Heart right ventricle (tissue), 16 donors: ENCODE results near the gene SULF2. TPM values are rescaled to one million over a fixed set of nuclear protein-coding genes. Genes with fewer than 3 reads are reported as not detected.

Source experiments
- ATAC-seq, 8 donors: fragments of 200-7000 bp; cut with Tn5 transposase; one replicate each; pipeline ENCODE4 v1.9.1; 2020; ENCODE audit warnings: mild to moderate bottlenecking in 8 of 8, moderate library complexity in 8 of 8, moderate number of reproducible peaks in 1 of 8
- DNase-seq, 2 donors: peaks; one replicate each; pipeline ENCODE4 v3.0.0-alpha.2; 2020
- H3K27ac ChIP-seq, 10 donors: fragments of 200-600 bp; sonication (generic) in 2 of 10; one replicate each; pipeline versions ENCODE4 v1.5.0 to v1.8.0; 2020 to 2022; ENCODE audit warnings: mild to moderate bottlenecking in 3 of 10
- H3K27me3 ChIP-seq, 7 donors: fragments of 200-600 bp; one replicate each; pipeline ENCODE4 v1.8.0; 2021 to 2022; ENCODE audit warnings: mild to moderate bottlenecking in 2 of 7
- H3K36me3 ChIP-seq, 9 donors: fragments of 200-600 bp; sonication (generic) in 1 of 9; one replicate each; pipeline versions ENCODE4 v1.5.0 to v1.8.0; 2020 to 2022; ENCODE audit warnings: mild to moderate bottlenecking in 2 of 9
- H3K4me1 ChIP-seq, 9 donors: fragments of 200-600 bp; sonication (generic) in 1 of 9; one replicate each; pipeline versions ENCODE4 v1.5.0 to v1.8.0; 2020 to 2022; ENCODE audit warnings: mild to moderate bottlenecking in 4 of 9
- H3K4me3 ChIP-seq, 10 donors: fragments of 200-600 bp; sonication (generic) in 2 of 10; one replicate each; pipeline versions ENCODE4 v1.5.0 to v1.8.0; 2020 to 2022; ENCODE audit warnings: mild to moderate bottlenecking in 7 of 10, moderate library complexity in 2 of 10
- H3K9me3 ChIP-seq, 11 donors: fragments of 200-600 bp in 10 of 11; sonication (generic) in 2 of 11; one replicate each; pipeline versions ENCODE4 v1.5.0 to v1.8.0; 2013 to 2022; ENCODE audit warnings: mild to moderate bottlenecking in 2 of 11, control low read depth in 1 of 11, moderate library complexity in 1 of 11
- WGBS, 2 donors: extraction: QIAGEN DNeasy Blood & Tissue Kit; methylation state at CpG; one replicate each; pipeline ENCODE4 v1.1.7; 2013; ENCODE audit warnings: inconsistent platforms in 1 of 2; 5-methylcytosine and 5-hydroxymethylcytosine counted together
- intact Hi-C, 10 donors: fragments of 100-400 bp; cut with DNase I; formaldehyde crosslinking; loops; one replicate each; pipeline versions ENCODE4 v1.11.1 to v1.14.2; 2022
- polyA plus RNA-seq, 2 donors: library from polyadenylated mRNA; stranded (reverse); fragments of 200-250 nt; gene quantifications; one replicate each; pipeline ENCODE4 v1.2.3, GENCODE V29; 2013
- total RNA-seq, 10 donors: library from RNA; stranded (reverse); fragmentation: NEBNext Ultra II Directional in 3 of 10; extraction: Animal tissue kit (Norgen Biotek cat#: 25700) in 3 of 10; gene quantifications; one replicate each; pipeline versions ENCODE4 v1.2.1 to v1.2.4, GENCODE V29; 2021 to 2023
- TF ChIP-seq, protein P1 (sequence below), 9 donors: fragments of 200-600 bp; sonication (generic) in 2 of 9; IDR thresholded peaks; one replicate each; pipeline versions ENCODE4 v1.5.0 to v1.8.0; 2021 to 2022; ENCODE audit warnings: antibody characterized with exemption in 9 of 9, mild to moderate bottlenecking in 5 of 9, moderate library complexity in 1 of 9
- donor health status: Arrhythmogenic right ventricular cardiomyopathy.
- donor health status: ischemic (EF 13 %, LVEDD 7.1; RV severe dilation, severe dysfunction).
- donor health status: healthy with polysubstance abuse.
- donor health status: DM: no; HTN: yes; CAD: no.
- donor health status: DM: no; HTN: no; CAD: no.
- donor health status: ischemic (EF 25% LVEDD 6.9; RV normal size, moderate dysfunction).
- donor health status: ischemic (EF 25% LVEDD 5.7; RV mildly dilated, moderate dysfunction).
- donor health status: healthy.
- donor health status: DM: yes; HTN: yes; CAD: no.
- donor health status: Ischemic cardiomyopathy.
- donor health status: ischemic (EF 35%, LVEDD 5.7; RV mildly dilated, moderate dysfunction).
- donor health status: nonischemic (EF 11% LVEDD 7.7; RV severe dilation, severe dysfunction).
- donor health status: DM: yes; HTN: yes; CAD: no.
- donor health status: PGD.
- donor health status: ischemic (EF 29% LVEDD 5.4; RV normal size, mild dysfunction).
- donor health status: nonischemic (EF 23%, LVEDD 6.1; RV moderate dilation, normal function).

Gene SULF2
- total and polyA plus RNA-seq, 12 donors = 16.7 to 40.6 (median 26.4) TPM

DNA sequence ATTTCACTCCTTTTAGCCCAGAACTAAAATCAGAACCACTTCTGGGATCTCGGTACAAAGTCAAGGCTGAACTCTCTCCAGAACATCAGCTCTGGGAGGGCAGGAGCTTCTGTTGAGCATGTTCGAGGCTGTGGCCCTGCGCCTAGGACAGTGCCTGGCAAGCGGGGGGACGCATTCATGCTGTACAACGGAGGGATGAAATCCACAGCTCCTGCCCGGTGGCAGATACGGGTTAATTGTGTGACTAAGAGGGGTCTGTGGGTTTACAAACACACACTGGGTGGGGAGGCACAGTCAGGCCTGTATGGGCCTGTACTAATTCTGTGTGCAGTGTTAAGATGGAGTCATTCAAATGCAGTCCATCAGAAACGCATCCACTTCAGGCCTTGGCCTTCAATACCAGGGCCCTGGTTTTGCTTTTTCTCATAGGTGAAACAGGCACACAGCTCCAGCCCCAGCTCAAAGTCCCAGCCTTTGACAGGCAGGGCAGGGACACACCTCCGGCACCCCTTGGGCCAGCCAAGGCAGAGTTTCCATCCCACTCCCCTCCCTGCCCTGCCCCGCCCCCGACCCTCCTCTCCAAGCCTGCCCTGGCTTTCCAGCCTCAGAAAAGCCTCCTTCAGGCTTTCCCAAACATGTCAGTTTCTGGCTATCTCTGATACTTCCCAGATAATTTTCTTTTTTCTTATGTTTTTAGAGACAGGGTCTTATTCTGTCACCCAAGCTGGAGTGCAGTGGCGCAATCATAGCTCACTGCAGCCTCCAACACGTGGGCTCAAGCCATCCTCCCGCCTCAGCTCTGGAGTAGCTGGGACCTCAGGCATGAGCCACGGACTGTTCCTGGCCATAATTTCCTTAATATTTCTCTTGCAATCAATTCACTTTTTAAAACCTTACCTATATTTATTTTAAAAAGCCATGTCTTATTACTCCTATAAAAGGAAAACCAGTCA, 109.8 kb downstream of the SULF2 start:
- intact Hi-C loops = loop anchor here in 7 of 10 donors (5.0 to 10.0 kb wide), 3 partner anchors 109 to 947 kb away; partner anchors contain the start of gene SULF2 (in 3 of the 7)
- Histone ChIP-seq H3K4me1 (peaks cover 0 to 13% (median 0%) of the 10 kb centered on the region in 9 donors), H3K36me3 (peaks cover 0 to 81% (median 4%) of the 10 kb centered on the region in 9 donors), H3K27ac (no peak overlapping the region), H3K9me3 (peaks cover 0 to 3% (median 0%) of the 10 kb centered on the region in 11 donors), H3K4me3 (no peak overlapping the region), H3K27me3 (no peaks in the 10 kb centered on the region)
- no peak for ATAC-seq
- TF ChIP-seq, protein P1, sequence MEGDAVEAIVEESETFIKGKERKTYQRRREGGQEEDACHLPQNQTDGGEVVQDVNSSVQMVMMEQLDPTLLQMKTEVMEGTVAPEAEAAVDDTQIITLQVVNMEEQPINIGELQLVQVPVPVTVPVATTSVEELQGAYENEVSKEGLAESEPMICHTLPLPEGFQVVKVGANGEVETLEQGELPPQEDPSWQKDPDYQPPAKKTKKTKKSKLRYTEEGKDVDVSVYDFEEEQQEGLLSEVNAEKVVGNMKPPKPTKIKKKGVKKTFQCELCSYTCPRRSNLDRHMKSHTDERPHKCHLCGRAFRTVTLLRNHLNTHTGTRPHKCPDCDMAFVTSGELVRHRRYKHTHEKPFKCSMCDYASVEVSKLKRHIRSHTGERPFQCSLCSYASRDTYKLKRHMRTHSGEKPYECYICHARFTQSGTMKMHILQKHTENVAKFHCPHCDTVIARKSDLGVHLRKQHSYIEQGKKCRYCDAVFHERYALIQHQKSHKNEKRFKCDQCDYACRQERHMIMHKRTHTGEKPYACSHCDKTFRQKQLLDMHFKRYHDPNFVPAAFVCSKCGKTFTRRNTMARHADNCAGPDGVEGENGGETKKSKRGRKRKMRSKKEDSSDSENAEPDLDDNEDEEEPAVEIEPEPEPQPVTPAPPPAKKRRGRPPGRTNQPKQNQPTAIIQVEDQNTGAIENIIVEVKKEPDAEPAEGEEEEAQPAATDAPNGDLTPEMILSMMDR (IDR thresholded peaks at IDR 0.05) = no peak
- DNase-seq = no peak
- 93 to 95% methylated on average over 16 of the region's 16 CpGs for WGBS, 2 donors

DNA sequence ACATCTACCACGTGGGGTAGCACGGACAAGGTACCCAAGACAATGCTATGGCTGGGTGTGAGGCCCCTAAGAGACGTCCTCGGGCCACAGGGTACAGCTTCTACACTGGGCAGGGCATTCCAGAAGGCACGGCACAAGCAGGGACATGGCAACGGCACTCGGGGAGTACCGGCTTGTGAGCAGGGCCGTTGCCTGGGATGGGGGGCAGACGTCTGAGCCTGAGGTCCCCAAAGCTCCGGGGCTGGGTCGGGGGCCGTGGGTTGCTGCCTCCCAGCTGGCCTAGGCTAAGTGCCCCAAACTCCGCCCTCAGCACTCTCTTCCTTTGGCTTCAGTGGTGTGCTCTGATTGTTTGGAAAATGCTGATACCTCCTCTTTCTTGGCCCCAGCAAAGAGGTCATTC, 110.6 kb downstream of the SULF2 start:
- peaks cover 0 to 13% (median 0%) of the 10 kb centered on the region in 9 donors for H3K4me1 ChIP-seq
- no peak overlapping the region for H3K27ac ChIP-seq
- WGBS, 2 donors = 87 to 89% methylated on average over 14 of the region's 14 CpGs
- TF ChIP-seq, protein P1 (IDR thresholded peaks at IDR 0.05) = no peak
- DNase-seq = no peak
- peaks cover 0 to 83% (median 4%) of the 10 kb centered on the region in 9 donors for H3K36me3 ChIP-seq
- no peak for ATAC-seq
- H3K27me3 ChIP-seq = no peaks in the 10 kb centered on the region
- H3K4me3 ChIP-seq = no peak overlapping the region
- intact Hi-C loops = loop anchor here in 7 of 10 donors (5.0 to 10.0 kb wide), 3 partner anchors 110 to 948 kb away; partner anchors contain the start of gene SULF2 (in 3 of the 7)
- peaks cover 0 to 3% (median 0%) of the 10 kb centered on the region in 11 donors for H3K9me3 ChIP-seq

DNA sequence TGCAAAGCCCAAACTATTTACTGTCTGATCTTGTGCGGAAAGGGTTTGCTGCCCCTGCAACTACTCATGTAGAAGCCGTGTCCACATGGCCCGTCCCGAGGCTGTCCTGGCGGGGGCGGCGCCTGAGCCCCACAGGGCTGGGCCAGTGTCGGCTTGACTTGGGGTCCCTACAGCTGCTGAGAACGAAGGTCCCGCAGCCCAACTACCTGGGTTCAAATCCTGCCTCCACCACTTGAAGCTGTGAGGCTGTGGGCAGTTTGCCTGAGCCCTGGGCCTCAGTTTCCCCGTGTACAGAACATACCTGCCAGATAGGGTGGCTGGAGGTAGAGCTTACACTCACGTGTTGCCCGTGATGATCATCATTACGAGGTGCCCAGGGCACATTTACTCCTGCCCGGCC, 111.1 kb downstream of the SULF2 start:
- peaks cover 0 to 11% (median 0%) of the 10 kb centered on the region in 9 donors for H3K4me1 ChIP-seq
- H3K27ac ChIP-seq = no peak overlapping the region
- H3K4me3 ChIP-seq = no peak overlapping the region
- 97 to 98% methylated on average over 15 of the region's 15 CpGs for WGBS, 2 donors
- H3K27me3 ChIP-seq = no peaks in the 10 kb centered on the region
- intact Hi-C loops = loop anchor here in 3 of 10 donors (10.0 kb wide), 1 partner anchor 111 kb away; the partner anchor contains the start of gene SULF2 (in 3 of the 3)
- no peak for DNase-seq
- peaks cover 0 to 84% (median 4%) of the 10 kb centered on the region in 9 donors for H3K36me3 ChIP-seq
- H3K9me3 ChIP-seq = no peaks in the 10 kb centered on the region
- TF ChIP-seq, protein P1 (IDR thresholded peaks at IDR 0.05) = no peak
- no peak for ATAC-seq

DNA sequence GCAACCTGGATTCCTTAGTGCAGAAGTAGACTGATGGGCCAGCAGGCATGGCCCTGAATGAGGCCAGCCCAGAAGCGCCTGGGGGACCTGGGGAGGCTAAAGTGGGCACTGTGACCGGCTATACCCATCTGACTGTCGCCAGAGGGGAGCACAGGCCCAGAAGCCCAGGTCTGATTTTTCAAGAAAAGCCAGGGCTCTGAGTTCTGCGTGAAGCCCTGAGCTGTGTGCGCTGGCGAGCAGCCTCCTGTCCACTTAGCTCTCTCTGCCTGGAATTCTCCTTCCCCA, 111.7 kb downstream of the SULF2 start:
- Histone ChIP-seq H3K27ac (no peak overlapping the region), H3K36me3 (peaks cover 0 to 87% (median 4%) of the 10 kb centered on the region in 9 donors), H3K4me3 (no peak overlapping the region), H3K4me1 (peaks cover 0 to 8% (median 0%) of the 10 kb centered on the region in 9 donors), H3K27me3 (no peaks in the 10 kb centered on the region), H3K9me3 (no peaks in the 10 kb centered on the region)
- TF ChIP-seq, protein P1 (IDR thresholded peaks at IDR 0.05) = no peak
- 97 to 98% methylated on average over 6 of the region's 6 CpGs for WGBS, 2 donors
- intact Hi-C loops = loop anchor here in 3 of 10 donors (10.0 kb wide), 1 partner anchor 111 kb away; the partner anchor contains the start of gene SULF2 (in 3 of the 3)
- ATAC-seq (no peak), DNase-seq (no peak)
